ENCODE results near the gene PCSK2. TPM values are rescaled to one million over a fixed set of nuclear protein-coding genes. Genes with fewer than 3 reads are reported as not detected.

PCSK2 gene
- total RNA-seq, 1 experiment from 2014 or later = not detected

- ChIA-PET CTCF (interaction anchor here (0.6 to 4.7 kb wide), 9 partner anchors 8 to 364 kb away, joined by 3 to 26 read pairs (median 4); partner anchors contain the start of gene DSTN), POLR2A (interaction anchor here (1.0 to 5.2 kb wide), 3 partner anchors 23 to 39 kb away, joined by 5 to 55 read pairs (median 10); partner anchors contain the start of gene DSTN)
- no peak for TF ChIP-seq CTCF (IDR thresholded peaks at IDR 0.05; ENCODE audit: unreplicated experiment)
- H3K4me1 Mint-ChIP-seq (ENCODE audit: insufficient read depth, unreplicated experiment) = peaks cover 13% of the 10 kb centered on the region
- intact Hi-C loops (cut with micrococcal nuclease) = loop anchor here (10.0 kb wide), 1 partner anchor 461 kb away; no protein-coding TSS in a partner anchor
- DNase-seq (ENCODE audit: unreplicated experiment) = no peak
- no peak overlapping the region for H3K4me3 Mint-ChIP-seq (ENCODE audit: unreplicated experiment)
- no peaks in the 10 kb centered on the region for H3K36me3 Mint-ChIP-seq (ENCODE audit: insufficient read depth, unreplicated experiment)
- no peaks in the 10 kb centered on the region for H3K27me3 Mint-ChIP-seq (ENCODE audit: insufficient read depth, unreplicated experiment)
- no TSS peak for BruUV-seq (replicated peaks)
- H3K9me3 Mint-ChIP-seq (ENCODE audit: unreplicated experiment) = no peaks in the 10 kb centered on the region
- H3K27ac Mint-ChIP-seq (ENCODE audit: low read depth, unreplicated experiment) = no peak overlapping the region
Measured at GRCh38 chr20:17534077-17534476, 307.2 kb downstream of the PCSK2 start.

Data from MCF 10A (cell line).